HUES48 (cell line): ENCODE data around the gene HTRA3.

Experiments
- H3K27ac ChIP-seq: one replicate; pipeline ENCODE4 v1.7.0; 2013; ENCODE audit warnings: low read depth, low read length, inconsistent platforms
- H3K27me3 ChIP-seq: 2 replicates; pipeline ENCODE4 v1.6.1; 2013; ENCODE audit warnings: mild to moderate bottlenecking, low read length; ENCODE audit not compliant: control insufficient read depth, insufficient read depth
- H3K36me3 ChIP-seq: 2 replicates; pipeline ENCODE4 v1.6.1; 2013; ENCODE audit warnings: low read length; ENCODE audit not compliant: control insufficient read depth, insufficient read depth
- H3K4me1 ChIP-seq: 2 replicates; pipeline ENCODE4 v1.6.1; 2013; ENCODE audit warnings: mild to moderate bottlenecking, low read length; ENCODE audit not compliant: control insufficient read depth, insufficient read depth
- H3K4me3 ChIP-seq: 2 replicates; pipeline ENCODE4 v1.5.1; 2013; ENCODE audit warnings: mild to moderate bottlenecking, low read depth, low read length
- H3K9ac ChIP-seq: 2 replicates; pipeline ENCODE4 v1.6.1; 2013; ENCODE audit warnings: mild to moderate bottlenecking, low read depth, low read length, moderate library complexity
- H3K9me3 ChIP-seq: 2 replicates; pipeline ENCODE4 v1.6.1; 2013; ENCODE audit warnings: low read length; ENCODE audit not compliant: control insufficient read depth, insufficient read depth

The HTRA3 gene

DNA sequence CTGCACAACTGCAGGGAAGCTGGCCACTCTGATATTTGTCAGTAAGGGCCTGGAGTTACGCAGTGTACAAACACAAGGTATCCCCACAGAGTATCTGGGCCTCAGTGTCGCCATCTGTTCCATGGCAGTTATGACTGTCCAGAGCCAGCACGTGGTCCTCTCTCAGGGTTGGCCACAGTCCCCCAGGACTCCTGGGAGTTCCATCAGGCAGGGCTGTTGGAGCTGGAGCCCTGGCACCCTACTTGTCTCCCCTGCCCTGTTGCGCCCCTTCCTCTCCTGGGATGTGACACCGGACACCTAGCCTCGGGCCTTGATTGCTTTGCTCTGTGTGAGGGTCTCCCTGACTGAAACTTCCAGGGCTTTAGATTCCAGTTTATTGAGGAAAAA, 8.4 kb downstream of the HTRA3 start:
- H3K9me3 ChIP-seq = no peaks in the 10 kb centered on the region
- no peak overlapping the region for H3K27ac ChIP-seq
- no peaks in the 10 kb centered on the region for H3K36me3 ChIP-seq
- no peaks in the 10 kb centered on the region for H3K27me3 ChIP-seq
- no peak overlapping the region for H3K9ac ChIP-seq
- no peak overlapping the region for H3K4me3 ChIP-seq
- no peaks in the 10 kb centered on the region for H3K4me1 ChIP-seq

DNA sequence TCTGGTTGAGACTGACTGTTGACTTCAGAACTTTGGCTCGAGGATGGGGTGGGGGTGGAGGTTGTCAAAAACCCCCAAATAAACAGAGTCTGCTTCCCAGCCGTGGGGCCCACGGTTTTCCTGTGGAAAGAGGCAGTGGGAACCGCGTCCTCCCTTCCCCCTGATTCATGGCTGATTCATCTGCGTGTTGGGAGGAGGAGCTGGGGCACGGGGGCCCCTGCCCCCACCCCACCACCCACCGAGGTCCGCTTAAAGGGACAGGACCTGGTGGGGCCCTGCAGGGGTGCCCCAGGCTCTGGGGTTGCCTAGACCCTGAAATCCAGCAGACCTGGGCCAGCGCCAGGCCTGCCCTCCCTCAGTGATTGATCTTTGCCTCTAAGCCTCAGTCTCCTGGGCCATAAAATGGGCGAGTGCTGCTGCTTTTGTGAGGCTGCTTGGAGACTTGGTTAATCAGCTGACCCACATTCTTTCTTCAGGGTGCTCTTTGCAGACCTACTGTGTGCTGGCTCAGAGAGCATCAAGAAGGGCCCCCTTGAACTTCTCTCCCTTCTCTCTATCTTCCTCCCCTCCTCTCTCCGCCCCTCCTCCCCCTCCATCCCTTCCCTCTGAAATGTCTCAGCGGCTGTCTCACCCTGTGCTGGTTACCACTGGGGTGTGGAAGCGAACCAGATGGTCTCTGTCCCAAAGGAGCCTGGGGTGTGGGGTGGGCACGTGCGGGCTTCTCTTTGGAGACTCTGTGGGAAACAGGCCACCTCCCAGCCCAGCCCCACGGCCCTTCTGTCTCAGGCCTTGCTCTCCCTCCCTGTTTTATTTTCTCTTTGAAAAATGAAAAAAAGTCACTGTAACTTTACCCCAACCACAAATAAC, 9.1 kb downstream of the HTRA3 start:
- Histone ChIP-seq H3K27me3 (no peaks in the 10 kb centered on the region), H3K4me1 (no peaks in the 10 kb centered on the region)

DNA sequence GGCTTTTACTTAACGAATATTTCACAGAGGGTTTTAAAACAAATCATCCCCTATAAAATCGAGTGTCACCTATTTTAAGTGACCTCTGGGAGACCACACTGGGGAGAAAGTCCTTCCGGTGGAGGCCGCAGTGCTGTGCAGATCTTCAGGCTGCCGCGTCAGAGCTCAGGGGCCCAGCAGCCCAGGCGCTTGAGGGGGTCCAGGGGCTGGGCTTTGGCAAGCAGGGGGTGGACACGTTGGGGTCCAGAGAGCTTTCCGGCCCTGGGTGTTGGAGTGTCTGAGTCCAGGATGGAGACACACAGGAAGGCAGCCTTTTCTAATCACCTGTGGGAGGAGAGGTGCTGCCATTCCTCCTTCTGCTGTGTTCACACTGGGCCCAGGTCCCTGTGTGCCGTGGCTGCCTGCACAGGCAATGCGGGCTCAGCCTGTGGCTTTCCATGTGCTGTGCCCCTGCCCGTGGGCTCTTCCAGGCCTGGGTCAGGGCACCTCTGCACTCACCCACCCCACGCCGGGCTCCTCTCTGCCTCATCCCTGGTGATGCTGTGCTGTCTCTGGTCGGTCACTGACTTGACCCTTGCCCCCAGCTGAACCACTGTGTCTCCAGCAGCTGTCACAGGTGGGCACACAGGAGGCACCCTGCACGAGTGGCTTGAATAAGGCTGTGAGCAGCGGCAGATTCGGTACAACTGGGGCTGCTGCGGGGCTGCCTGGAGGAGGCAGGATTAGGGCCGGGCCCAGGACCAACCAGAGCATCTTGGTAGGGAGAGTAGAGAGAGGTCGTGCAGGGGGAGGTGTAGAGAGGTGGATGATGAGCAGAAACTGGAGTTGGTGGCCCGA, 10.0 kb downstream of the HTRA3 start:
- Histone ChIP-seq H3K9me3 (no peaks in the 10 kb centered on the region), H3K27ac (no peak overlapping the region), H3K4me3 (no peak overlapping the region), H3K27me3 (no peaks in the 10 kb centered on the region), H3K4me1 (no peaks in the 10 kb centered on the region), H3K9ac (no peak overlapping the region), H3K36me3 (no peaks in the 10 kb centered on the region)

More for the DNA sequence above, 9.1 kb downstream of the HTRA3 start:
- H3K9ac ChIP-seq = no peak overlapping the region
- no peaks in the 10 kb centered on the region for H3K36me3 ChIP-seq
- H3K9me3 ChIP-seq = no peaks in the 10 kb centered on the region
- no peak overlapping the region for H3K4me3 ChIP-seq
- no peak overlapping the region for H3K27ac ChIP-seq

DNA sequence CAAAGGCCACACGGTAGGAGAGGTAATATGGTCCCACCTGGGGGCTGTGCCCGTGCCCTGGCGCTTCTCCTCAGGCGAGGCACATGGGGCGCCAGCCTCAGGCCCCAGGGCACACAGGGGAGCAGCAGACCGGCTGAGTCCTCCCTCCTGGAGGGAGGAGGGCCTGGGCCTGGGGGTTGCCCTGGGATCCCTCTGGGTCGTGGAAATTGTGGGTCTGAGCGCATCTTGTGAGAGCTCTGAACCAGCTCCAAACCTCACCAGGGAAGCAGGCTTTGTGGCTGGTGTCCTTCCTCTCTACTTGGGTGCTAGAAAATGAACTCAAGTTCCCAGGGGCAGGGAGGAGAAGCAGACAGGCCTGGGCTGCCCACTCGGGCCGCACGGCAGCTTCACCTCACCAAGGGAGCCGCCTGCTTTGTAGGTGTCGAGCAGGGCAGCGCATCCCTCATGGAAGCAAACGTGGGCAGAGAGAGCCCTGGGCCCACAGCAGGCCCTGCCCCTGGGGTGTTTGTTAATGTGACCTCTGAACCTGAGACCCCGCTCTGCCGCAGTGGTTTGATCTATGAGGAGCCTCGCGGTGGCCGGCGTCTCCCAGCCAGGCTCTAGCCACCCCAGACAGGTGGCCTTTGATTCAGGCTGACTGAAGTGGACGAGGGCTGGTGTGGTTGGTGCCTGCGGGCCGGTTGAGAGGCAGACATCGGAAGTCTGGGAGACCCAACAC, 10.8 kb downstream of the HTRA3 start:
- Histone ChIP-seq H3K4me1 (no peaks in the 10 kb centered on the region), H3K27me3 (no peaks in the 10 kb centered on the region), H3K36me3 (no peaks in the 10 kb centered on the region), H3K9me3 (no peaks in the 10 kb centered on the region), H3K9ac (no peak overlapping the region), H3K4me3 (no peak overlapping the region), H3K27ac (no peak overlapping the region)

DNA sequence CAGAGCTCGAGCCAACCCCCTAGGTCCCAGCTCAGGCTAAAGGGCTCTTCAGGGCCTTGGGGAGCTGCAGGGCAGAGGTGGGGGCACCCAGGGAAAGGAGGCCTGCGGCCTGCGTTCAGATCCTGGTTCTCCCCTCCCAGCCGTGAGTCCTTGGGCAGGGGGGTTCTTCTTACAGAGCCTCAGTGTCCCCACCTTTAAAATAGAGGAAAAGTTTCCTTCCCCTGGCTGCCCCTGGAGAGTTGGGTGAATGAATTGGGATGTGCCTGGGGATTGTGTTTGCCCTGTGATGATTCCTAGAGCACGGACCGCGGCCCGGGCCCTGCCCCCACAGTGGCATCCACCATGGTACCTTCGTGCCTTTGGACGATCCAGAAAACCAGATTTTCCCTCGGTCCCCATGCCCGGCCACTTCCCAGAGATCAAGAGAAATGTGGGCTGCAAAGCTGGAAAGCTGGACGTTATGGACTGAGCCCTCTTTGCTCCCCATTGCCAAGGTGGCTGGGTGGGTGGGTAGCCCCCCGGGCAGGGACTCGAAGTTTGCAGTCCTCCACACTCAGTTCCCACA, 11.4 kb downstream of the HTRA3 start:
- no peak overlapping the region for H3K9ac ChIP-seq
- no peak overlapping the region for H3K27ac ChIP-seq
- no peaks in the 10 kb centered on the region for H3K9me3 ChIP-seq
- H3K27me3 ChIP-seq = no peaks in the 10 kb centered on the region
- H3K36me3 ChIP-seq = no peaks in the 10 kb centered on the region
- H3K4me3 ChIP-seq = no peak overlapping the region
- H3K4me1 ChIP-seq = no peaks in the 10 kb centered on the region

DNA sequence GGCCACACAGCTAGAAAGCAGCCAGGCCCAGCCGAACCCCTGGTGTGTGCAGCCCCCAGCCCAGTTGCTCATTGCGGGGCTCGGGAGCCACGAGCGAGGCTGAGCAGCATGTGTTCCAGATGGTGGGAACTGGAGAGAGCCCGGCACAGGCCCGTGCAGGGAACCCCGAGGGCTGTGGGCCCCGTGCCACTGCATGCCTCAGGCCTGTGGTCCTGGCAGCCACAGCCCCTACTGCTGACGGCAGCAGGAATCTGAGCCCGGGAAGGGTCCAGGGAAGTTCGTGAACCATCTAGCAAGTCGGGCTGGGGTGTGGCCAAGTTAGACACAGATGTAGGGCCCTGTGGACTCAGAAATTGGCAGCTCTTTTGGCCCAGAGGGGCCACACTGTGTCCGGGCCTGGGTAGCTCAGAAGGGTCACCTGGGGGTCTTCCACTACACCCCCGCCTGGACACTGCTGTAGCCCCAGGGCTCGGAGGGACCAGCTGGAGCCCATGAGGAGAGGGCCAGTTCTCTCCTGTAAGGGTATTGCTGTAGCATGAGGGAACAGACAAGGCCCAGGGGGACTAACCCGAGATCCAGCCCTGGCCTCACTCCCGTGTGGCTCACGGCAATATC, 12.1 kb downstream of the HTRA3 start:
- Histone ChIP-seq H3K4me3 (no peak overlapping the region), H3K9ac (no peak overlapping the region)

DNA sequence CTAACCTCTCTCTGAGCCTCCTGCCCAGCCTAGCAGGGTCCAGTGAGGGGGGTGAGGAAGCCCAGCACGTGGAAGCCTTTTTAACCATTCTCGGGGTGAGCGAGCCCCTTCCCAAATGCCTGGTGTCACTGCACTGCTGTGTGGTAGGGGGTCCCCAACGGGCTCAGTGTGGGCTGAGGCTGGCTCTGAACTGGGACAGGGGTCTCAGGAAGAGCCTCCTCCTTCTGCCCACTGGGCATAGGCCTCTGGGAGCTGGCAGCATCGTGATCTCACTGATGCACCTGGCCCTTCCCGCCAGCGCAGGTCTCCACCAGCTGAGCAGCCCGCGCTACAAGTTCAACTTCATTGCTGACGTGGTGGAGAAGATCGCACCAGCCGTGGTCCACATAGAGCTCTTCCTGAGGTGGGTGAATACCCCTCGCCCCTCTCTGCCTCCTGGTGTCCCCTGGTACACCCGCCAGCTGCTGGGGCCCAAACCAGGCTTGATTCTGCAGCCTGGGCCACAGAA, 12.6 kb downstream of the HTRA3 start:
- Histone ChIP-seq H3K9ac (no peak overlapping the region), H3K4me1 (no peaks in the 10 kb centered on the region)

More for the DNA sequence above, 12.1 kb downstream of the HTRA3 start:
- H3K9me3 ChIP-seq = no peaks in the 10 kb centered on the region
- H3K4me1 ChIP-seq = no peaks in the 10 kb centered on the region
- H3K27ac ChIP-seq = no peak overlapping the region
- H3K27me3 ChIP-seq = no peaks in the 10 kb centered on the region
- H3K36me3 ChIP-seq = no peaks in the 10 kb centered on the region

DNA sequence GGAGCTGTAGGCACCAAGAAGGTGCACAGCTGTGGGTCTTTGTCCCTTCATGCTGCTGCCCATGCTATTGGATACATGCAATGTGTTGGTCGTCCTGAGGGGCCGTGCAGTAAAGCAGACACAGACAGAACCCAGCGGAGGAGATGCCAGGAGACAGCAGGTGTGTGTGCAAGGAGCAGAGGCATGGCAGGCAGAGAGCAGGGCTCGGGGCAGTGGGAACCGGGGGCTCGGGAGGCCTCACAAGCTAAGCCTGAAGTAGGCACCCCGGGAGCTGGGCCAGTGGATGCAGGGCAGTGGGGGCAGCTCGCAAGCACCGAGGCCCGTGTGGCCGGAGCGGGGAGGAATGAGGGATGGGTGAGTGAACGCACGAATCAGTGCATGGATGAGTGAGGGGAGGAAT, 13.2 kb downstream of the HTRA3 start:
- no peak overlapping the region for H3K27ac ChIP-seq
- no peaks in the 10 kb centered on the region for H3K9me3 ChIP-seq
- no peaks in the 10 kb centered on the region for H3K36me3 ChIP-seq
- no peaks in the 10 kb centered on the region for H3K27me3 ChIP-seq
- no peak overlapping the region for H3K9ac ChIP-seq
- no peak overlapping the region for H3K4me3 ChIP-seq
- H3K4me1 ChIP-seq = no peaks in the 10 kb centered on the region

More for the DNA sequence above, 12.6 kb downstream of the HTRA3 start:
- no peaks in the 10 kb centered on the region for H3K9me3 ChIP-seq
- no peak overlapping the region for H3K4me3 ChIP-seq
- no peaks in the 10 kb centered on the region for H3K36me3 ChIP-seq
- no peak overlapping the region for H3K27ac ChIP-seq
- H3K27me3 ChIP-seq = no peaks in the 10 kb centered on the region

DNA sequence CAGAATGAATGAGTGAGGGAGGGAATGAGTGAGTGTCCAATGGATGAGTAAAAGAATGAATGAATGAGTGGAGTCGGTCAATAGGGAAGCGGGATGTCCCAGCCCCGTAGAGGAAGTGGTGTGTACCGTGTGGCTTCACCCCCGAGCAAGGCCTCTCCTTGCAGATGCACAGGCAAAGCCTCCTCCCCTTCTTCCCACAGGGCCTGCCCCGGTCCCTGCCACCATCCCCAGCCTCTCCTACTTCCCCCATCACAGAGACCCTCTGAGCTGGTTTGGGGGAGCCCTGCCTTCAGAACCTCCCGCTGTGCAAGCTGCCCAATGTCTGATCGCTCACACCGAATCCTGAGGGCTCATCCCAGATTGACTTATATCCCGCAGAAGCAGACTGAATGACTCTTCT, 13.6 kb downstream of the HTRA3 start:
- Histone ChIP-seq H3K9me3 (no peaks in the 10 kb centered on the region), H3K4me3 (no peak overlapping the region), H3K9ac (no peak overlapping the region), H3K4me1 (no peaks in the 10 kb centered on the region), H3K36me3 (no peaks in the 10 kb centered on the region), H3K27ac (no peak overlapping the region), H3K27me3 (no peaks in the 10 kb centered on the region)

DNA sequence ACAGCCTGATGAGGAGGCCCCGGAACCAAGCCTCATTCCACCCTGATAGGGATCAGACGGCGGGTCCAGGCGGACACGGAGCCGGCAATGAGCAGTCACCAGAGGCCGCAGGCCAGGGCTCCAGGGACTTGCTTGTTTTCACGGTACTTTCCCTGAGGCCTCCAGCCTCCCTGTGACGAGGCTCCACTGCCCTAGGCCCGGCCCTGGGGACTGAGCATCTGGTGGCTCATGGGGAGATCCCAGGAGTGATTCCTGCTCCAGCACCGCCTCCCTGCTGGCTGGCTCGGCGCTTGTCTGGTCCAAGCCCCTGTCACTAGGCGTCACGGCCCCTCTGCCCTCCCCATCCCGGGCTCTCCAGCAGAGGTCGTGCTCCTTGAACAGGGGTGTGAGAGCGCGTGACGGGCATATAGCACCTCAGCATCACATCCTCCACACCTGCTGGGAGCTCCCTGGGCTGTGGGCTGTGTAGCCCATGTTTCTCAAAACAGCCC, 14.1 kb downstream of the HTRA3 start:
- no peak overlapping the region for H3K9ac ChIP-seq
- H3K27ac ChIP-seq = no peak overlapping the region
- no peaks in the 10 kb centered on the region for H3K27me3 ChIP-seq
- H3K4me3 ChIP-seq = no peak overlapping the region
- no peaks in the 10 kb centered on the region for H3K9me3 ChIP-seq
- H3K36me3 ChIP-seq = no peaks in the 10 kb centered on the region
- no peaks in the 10 kb centered on the region for H3K4me1 ChIP-seq
